GM12891 (cell line): Measurements from ENCODE around the gene UFM1.

Experiments
- POLR2A ChIP-seq: IDR thresholded peaks from 2 replicates; pipeline ENCODE4 v1.6.1; 2011; ENCODE audit warnings: low read depth, low read length, control low read depth
- POLR2AphosphoS5 ChIP-seq: IDR thresholded peaks from 2 replicates; pipeline ENCODE4 v1.6.1; 2011; ENCODE audit warnings: low read depth, low read length, control low read depth
- POU2F2 ChIP-seq: IDR thresholded peaks from 2 replicates; pipeline ENCODE4 v1.6.1; 2011; ENCODE audit warnings: low read depth, mild to moderate bottlenecking, control low read depth, low read length, moderate library complexity
- TAF1 ChIP-seq: IDR thresholded peaks from 2 replicates; pipeline ENCODE4 v1.6.1; 2011; ENCODE audit warnings: low read depth, low read length, control low read depth

DNA sequence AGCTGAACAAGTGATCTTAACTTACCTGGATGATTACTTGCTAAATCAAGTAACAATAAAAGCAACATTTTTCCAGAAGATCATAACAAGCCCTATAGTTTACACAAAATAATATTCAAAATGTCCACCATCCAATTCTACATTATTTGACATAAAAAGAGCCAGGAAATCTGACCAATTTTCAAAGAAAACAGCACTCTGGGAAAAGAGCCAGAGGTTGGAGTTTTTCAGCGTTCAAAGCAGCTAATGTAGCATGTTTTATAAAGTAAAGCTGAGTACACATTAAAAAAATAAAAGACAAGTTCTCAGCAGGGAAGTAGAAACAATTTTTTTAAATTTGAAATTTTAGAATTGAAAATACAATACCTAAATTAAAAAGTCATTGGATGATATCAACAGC, 62.6 kb downstream of the UFM1 start:
- no peak for TF ChIP-seq POLR2A
- TF ChIP-seq TAF1, result no peak
- TF ChIP-seq POLR2AphosphoS5, result no peak
- TF ChIP-seq POU2F2, result no peak
